ENCODE data around the gene RAD18.

The RAD18 gene

GRCh38 chr3:8966150-8966819 lies 3.0 kb upstream of the RAD18 start:
- H3K4me1 ChIP-seq (ENCODE audit: control insufficient read depth, insufficient read depth, low read length) = no peaks in the 10 kb centered on the region
- no peaks in the 10 kb centered on the region for H3K36me3 ChIP-seq (ENCODE audit: control insufficient read depth, insufficient read depth, low read length)
- no peak overlapping the region for H3K27ac ChIP-seq (ENCODE audit: low read length)
- no CpG with 5 or more reads among the region's 2 CpGs for WGBS (ENCODE audit: insufficient coverage, insufficient read length)
- H3K27me3 ChIP-seq (ENCODE audit: control insufficient read depth, insufficient read depth, low read length) = no peaks in the 10 kb centered on the region
- no peak overlapping the region for H3K4me3 ChIP-seq (ENCODE audit: low read length)
- no peak for DNase-seq (ENCODE audit: low read depth, low spot score)
- H3K9me3 ChIP-seq (ENCODE audit: control insufficient read depth, insufficient read depth, low read length) = no peaks in the 10 kb centered on the region

- WGBS (ENCODE audit: insufficient coverage, insufficient read length) = no CpG with 5 or more reads among the region's 11 CpGs
- Histone ChIP-seq H3K9me3 (ENCODE audit: control insufficient read depth, insufficient read depth, low read length) (no peaks in the 10 kb centered on the region), H3K27me3 (ENCODE audit: control insufficient read depth, insufficient read depth, low read length) (no peaks in the 10 kb centered on the region), H3K36me3 (ENCODE audit: control insufficient read depth, insufficient read depth, low read length) (no peaks in the 10 kb centered on the region), H3K4me3 (ENCODE audit: low read length) (no peak overlapping the region), H3K4me1 (ENCODE audit: control insufficient read depth, insufficient read depth, low read length) (no peaks in the 10 kb centered on the region), H3K27ac (ENCODE audit: low read length) (no peak overlapping the region)
- DNase-seq (ENCODE audit: low read depth, low spot score) = no peak
Observed at GRCh38 chr3:8964436-8965370, 1.4 kb upstream of the RAD18 start.

GRCh38 chr3:8962226-8962861 lies 928 bp downstream of the RAD18 start:
- no peaks in the 10 kb centered on the region for H3K36me3 ChIP-seq (ENCODE audit: control insufficient read depth, insufficient read depth, low read length)
- no peaks in the 10 kb centered on the region for H3K9me3 ChIP-seq (ENCODE audit: control insufficient read depth, insufficient read depth, low read length)
- DNase-seq (ENCODE audit: low read depth, low spot score) = no peak
- peak overlapping the region; percentile 94; the same call in 1 of the 2 replicates for H3K4me3 ChIP-seq (ENCODE audit: low read length)
- H3K27ac ChIP-seq (ENCODE audit: low read length) = no peak overlapping the region
- WGBS (ENCODE audit: insufficient coverage, insufficient read length) = no CpG with 5 or more reads among the region's 6 CpGs
- H3K27me3 ChIP-seq (ENCODE audit: control insufficient read depth, insufficient read depth, low read length) = no peaks in the 10 kb centered on the region
- H3K4me1 ChIP-seq (ENCODE audit: control insufficient read depth, insufficient read depth, low read length) = no peaks in the 10 kb centered on the region

DNA sequence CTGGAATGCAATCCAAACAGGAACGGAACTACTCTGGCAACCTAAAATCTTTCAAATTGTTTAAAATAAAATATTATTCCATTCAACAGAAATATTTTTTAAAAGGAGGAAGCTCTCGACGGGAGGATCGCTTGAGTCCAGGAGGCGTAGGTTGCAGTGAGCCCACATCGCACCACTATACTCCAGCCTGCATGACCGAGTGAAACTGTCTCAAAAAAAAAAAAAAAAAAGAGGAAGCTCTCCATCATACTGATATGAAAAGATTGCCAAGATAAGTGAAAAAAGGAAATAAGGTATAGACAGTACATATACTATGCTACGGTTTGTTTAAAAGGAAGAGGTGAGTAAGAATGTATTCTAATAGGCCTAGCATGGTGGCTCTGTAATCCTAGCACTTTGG lies 3.6 kb downstream of the RAD18 start:
- H3K27me3 ChIP-seq (ENCODE audit: control insufficient read depth, insufficient read depth, low read length) = no peaks in the 10 kb centered on the region
- H3K4me3 ChIP-seq (ENCODE audit: low read length) = no peak overlapping the region
- DNase-seq (ENCODE audit: low read depth, low spot score) = no peak
- WGBS (ENCODE audit: insufficient coverage, insufficient read length) = no CpG with 5 or more reads among the region's 8 CpGs
- no peak overlapping the region for H3K27ac ChIP-seq (ENCODE audit: low read length)
- H3K4me1 ChIP-seq (ENCODE audit: control insufficient read depth, insufficient read depth, low read length) = no peaks in the 10 kb centered on the region
- no peaks in the 10 kb centered on the region; the same call in 1 of the 2 replicates for H3K36me3 ChIP-seq (ENCODE audit: control insufficient read depth, insufficient read depth, low read length)
- no peaks in the 10 kb centered on the region for H3K9me3 ChIP-seq (ENCODE audit: control insufficient read depth, insufficient read depth, low read length)

GRCh38 chr3:8954938-8955763 lies 8.1 kb downstream of the RAD18 start:
- Histone ChIP-seq H3K36me3 (ENCODE audit: control insufficient read depth, insufficient read depth, low read length) (no peaks in the 10 kb centered on the region; the same call in 1 of the 2 replicates), H3K27ac (ENCODE audit: low read length) (no peak overlapping the region), H3K27me3 (ENCODE audit: control insufficient read depth, insufficient read depth, low read length) (no peaks in the 10 kb centered on the region), H3K9me3 (ENCODE audit: control insufficient read depth, insufficient read depth, low read length) (no peaks in the 10 kb centered on the region), H3K4me1 (ENCODE audit: control insufficient read depth, insufficient read depth, low read length) (no peaks in the 10 kb centered on the region), H3K4me3 (ENCODE audit: low read length) (no peak overlapping the region)
- WGBS (ENCODE audit: insufficient coverage, insufficient read length) = no CpG with 5 or more reads among the region's 4 CpGs
- DNase-seq (ENCODE audit: low read depth, low spot score) = no peak

DNA sequence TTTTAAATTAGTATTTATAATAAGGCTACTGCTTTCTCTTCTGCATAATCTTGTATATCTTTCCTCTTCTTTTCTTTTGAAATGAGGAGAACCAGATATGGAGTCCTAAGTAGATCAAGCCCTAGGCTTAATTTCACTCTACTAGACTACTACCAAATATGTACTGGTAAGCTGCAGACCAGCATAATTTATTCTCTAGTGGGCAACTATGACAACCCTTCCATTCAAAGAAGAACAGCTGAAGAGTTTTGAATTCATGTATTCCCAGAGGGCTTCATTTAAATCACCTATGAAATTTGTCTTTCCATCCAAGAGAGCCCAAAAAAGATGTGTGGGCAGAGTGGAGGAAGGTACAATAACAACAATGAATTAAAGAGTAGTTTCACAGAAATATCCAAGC lies 10.0 kb downstream of the RAD18 start:
- no peaks in the 10 kb centered on the region for H3K4me1 ChIP-seq (ENCODE audit: control insufficient read depth, insufficient read depth, low read length)
- DNase-seq (ENCODE audit: low read depth, low spot score) = no peak
- no peaks in the 10 kb centered on the region for H3K9me3 ChIP-seq (ENCODE audit: control insufficient read depth, insufficient read depth, low read length)
- H3K27ac ChIP-seq (ENCODE audit: low read length) = no peak overlapping the region
- no peak overlapping the region for H3K4me3 ChIP-seq (ENCODE audit: low read length)
- no peaks in the 10 kb centered on the region for H3K27me3 ChIP-seq (ENCODE audit: control insufficient read depth, insufficient read depth, low read length)
- H3K36me3 ChIP-seq (ENCODE audit: control insufficient read depth, insufficient read depth, low read length) = no peaks in the 10 kb centered on the region; the same call in 1 of the 2 replicates

DNA sequence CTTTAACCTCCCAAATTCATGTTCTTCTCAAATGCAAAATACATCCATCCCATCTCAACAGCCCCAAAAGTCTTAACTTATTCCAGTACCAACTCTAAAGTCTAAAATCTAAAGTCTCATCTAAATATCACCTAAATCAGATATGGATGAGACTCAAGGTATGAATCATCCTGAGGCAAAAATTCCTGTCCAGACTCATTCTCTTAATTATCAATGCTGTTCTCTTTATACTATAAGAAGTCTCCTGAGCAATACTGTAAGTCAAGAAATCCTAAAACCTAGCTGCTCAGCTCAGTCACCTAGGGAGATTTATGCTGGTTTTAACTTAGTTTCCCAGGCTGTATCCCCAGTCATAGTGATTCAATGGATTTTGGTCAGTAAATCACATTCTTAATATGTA lies 11.1 kb downstream of the RAD18 start:
- Histone ChIP-seq H3K9me3 (ENCODE audit: control insufficient read depth, insufficient read depth, low read length) (no peaks in the 10 kb centered on the region), H3K4me3 (ENCODE audit: low read length) (no peak overlapping the region), H3K27ac (ENCODE audit: low read length) (no peak overlapping the region), H3K4me1 (ENCODE audit: control insufficient read depth, insufficient read depth, low read length) (no peaks in the 10 kb centered on the region), H3K27me3 (ENCODE audit: control insufficient read depth, insufficient read depth, low read length) (no peaks in the 10 kb centered on the region), H3K36me3 (ENCODE audit: control insufficient read depth, insufficient read depth, low read length) (no peaks in the 10 kb centered on the region; the same call in 1 of the 2 replicates)
- no peak for DNase-seq (ENCODE audit: low read depth, low spot score)

DNA sequence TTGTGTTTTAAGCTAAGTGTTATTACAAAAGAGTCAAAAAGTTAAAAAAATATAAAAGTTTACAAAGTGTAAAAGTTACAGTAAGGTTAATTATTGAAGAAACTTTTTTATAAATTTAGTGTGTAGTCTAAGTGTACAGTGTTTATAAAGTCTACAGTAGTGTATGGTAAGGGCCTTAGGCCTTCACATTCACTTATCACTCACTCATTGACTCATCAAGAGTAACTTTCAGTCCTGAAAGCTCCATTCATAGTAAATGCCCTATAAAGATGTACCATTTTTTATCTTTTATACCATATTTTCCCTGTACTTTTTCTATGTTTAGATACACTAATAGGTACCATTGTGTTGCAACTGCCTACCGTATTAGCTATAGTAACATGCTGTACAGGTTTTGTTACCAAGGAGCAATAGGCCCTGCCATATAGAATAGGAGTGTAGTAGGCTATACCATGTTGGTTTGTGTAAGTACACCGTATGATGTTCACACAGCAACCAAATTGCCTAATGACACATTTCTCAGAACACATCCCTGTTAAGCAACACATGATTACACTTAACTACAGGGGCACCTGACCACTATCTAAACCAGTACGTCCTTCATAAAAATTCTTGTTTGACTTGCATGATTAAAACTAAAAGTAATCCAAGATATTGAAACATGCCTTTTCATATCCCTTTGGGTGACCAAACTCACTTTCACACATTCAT lies 17.2 kb downstream of the RAD18 start:
- no peak for DNase-seq (ENCODE audit: low read depth, low spot score)
- Histone ChIP-seq H3K27ac (ENCODE audit: low read length) (no peak overlapping the region), H3K4me3 (ENCODE audit: low read length) (no peak overlapping the region), H3K4me1 (ENCODE audit: control insufficient read depth, insufficient read depth, low read length) (no peaks in the 10 kb centered on the region), H3K9me3 (ENCODE audit: control insufficient read depth, insufficient read depth, low read length) (no peaks in the 10 kb centered on the region), H3K36me3 (ENCODE audit: control insufficient read depth, insufficient read depth, low read length) (peaks cover 3% of the 10 kb centered on the region; the same call in 1 of the 2 replicates), H3K27me3 (ENCODE audit: control insufficient read depth, insufficient read depth, low read length) (no peaks in the 10 kb centered on the region)
- no CpG with 5 or more reads among the region's 3 CpGs for WGBS (ENCODE audit: insufficient coverage, insufficient read length)

DNA sequence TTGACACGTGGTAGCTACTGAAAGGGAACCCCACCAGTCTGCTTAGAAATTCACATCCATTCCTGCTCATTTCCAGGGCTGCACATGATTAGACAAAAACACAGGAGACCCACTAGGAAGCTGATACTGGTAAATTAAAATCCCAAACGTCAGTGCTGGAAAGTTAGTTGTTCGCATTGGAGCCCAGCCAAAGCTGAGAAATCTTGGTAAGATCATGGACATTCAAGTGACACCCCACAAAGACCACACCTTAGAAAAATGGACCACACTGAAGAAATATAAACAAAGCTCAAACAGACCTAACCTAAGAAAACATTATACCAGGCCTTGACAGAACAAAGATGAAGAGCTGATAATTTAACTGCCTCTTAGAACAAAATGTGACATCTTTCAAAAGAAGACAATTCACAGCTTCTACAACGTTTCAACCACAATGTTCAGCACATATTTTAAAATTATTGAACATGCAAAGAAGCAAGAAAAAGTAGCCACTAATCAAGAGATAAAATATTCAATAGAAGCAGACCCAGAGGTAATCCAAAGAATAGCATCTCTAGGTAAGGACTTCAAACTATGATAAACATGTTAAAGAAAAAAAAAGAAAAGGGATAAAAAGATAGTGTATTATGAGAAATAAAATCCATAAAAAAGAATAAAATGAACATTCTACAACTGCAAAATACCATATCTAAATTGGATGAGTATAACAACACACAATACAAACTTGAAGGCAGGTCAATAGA lies 20.4 kb downstream of the RAD18 start:
- Histone ChIP-seq H3K27me3 (ENCODE audit: control insufficient read depth, insufficient read depth, low read length) (no peaks in the 10 kb centered on the region), H3K27ac (ENCODE audit: low read length) (no peak overlapping the region), H3K9me3 (ENCODE audit: control insufficient read depth, insufficient read depth, low read length) (no peaks in the 10 kb centered on the region), H3K4me3 (ENCODE audit: low read length) (no peak overlapping the region), H3K4me1 (ENCODE audit: control insufficient read depth, insufficient read depth, low read length) (no peaks in the 10 kb centered on the region), H3K36me3 (ENCODE audit: control insufficient read depth, insufficient read depth, low read length) (peaks cover 7% of the 10 kb centered on the region; the same call in 1 of the 2 replicates)
- DNase-seq (ENCODE audit: low read depth, low spot score) = no peak
- WGBS (ENCODE audit: insufficient coverage, insufficient read length) = no CpG with 5 or more reads among the region's 4 CpGs

Measured in iPS DF 6.9 (cell line).